Activated CD8-positive, alpha-beta memory T cell treated with anti-CD3 and anti-CD28 coated beads for 48 hours (primary cell): ENCODE results near the gene CCDC88C.

Experiments
- DNase-seq, 3 experiments: peaks; one replicate each; pipeline ENCODE4 v3.0.0-alpha.2; 2020; ENCODE audit warnings: low read depth in 2 of 3, low spot score in 2 of 3

CCDC88C gene

GRCh38 chr14:91365552-91365951, 52.1 kb downstream of the CCDC88C start:
- DNase-seq = no peak

GRCh38 chr14:91364524-91365270, 52.9 kb downstream of the CCDC88C start:
- DNase-seq = no peak

GRCh38 chr14:91363776-91364523, 53.7 kb downstream of the CCDC88C start:
- no peak for DNase-seq

GRCh38 chr14:91361233-91361811, 56.3 kb downstream of the CCDC88C start:
- DNase-seq = no peak

- no peak for DNase-seq
These were observed 57.0 kb downstream of the CCDC88C start for GRCh38 chr14:91360490-91361232.

- no peak for DNase-seq
These were observed 58.9 kb downstream of the CCDC88C start for GRCh38 chr14:91358654-91359220.

- DNase-seq = no peak
These were observed 59.6 kb downstream of the CCDC88C start for GRCh38 chr14:91358025-91358319.

- DNase-seq = no peak
These were observed 60.2 kb downstream of the CCDC88C start for GRCh38 chr14:91357272-91358024.

GRCh38 chr14:91356181-91356763, 61.3 kb downstream of the CCDC88C start:
- no peak for DNase-seq

GRCh38 chr14:91354979-91355685, 62.5 kb downstream of the CCDC88C start:
- DNase-seq = no peak

GRCh38 chr14:91354221-91354916, 63.3 kb downstream of the CCDC88C start:
- no peak for DNase-seq

GRCh38 chr14:91352728-91353692, 64.6 kb downstream of the CCDC88C start:
- DNase-seq = no peak

- no peak for DNase-seq
These were observed 65.6 kb downstream of the CCDC88C start for GRCh38 chr14:91352053-91352452.

GRCh38 chr14:91351512-91351862, 66.1 kb downstream of the CCDC88C start:
- DNase-seq = no peak

- DNase-seq = peak in 1 of 3 experiments; percentile 38
These were observed 66.7 kb downstream of the CCDC88C start for GRCh38 chr14:91350813-91351511.

GRCh38 chr14:91350483-91350812, 67.2 kb downstream of the CCDC88C start:
- DNase-seq = no peak

GRCh38 chr14:91349481-91350074, 68.0 kb downstream of the CCDC88C start:
- peak in 1 of 3 experiments; percentile 49 for DNase-seq
